22Rv1 (cell line): ENCODE measurements around the gene PJA1.

ENCODE experiments used
- CTCF ChIP-seq: fragments of 450-650 bp; IDR thresholded peaks from 2 replicates; pipeline ENCODE4 v1.5.1; 2017; ENCODE audit warnings: mild to moderate bottlenecking
- ZFX ChIP-seq: fragments of 450-650 bp; IDR thresholded peaks from 2 replicates; pipeline ENCODE4 v1.6.1; 2017; ENCODE audit warnings: antibody characterized with exemption, borderline replicate concordance

GRCh38 chrX:69119122-69119521, 46.1 kb downstream of the PJA1 start:
- TF ChIP-seq CTCF (no peak), ZFX (no peak)
